Epithelial cell of proximal tubule (primary cell): Measurements from ENCODE around the gene TXK. TPM values are rescaled to one million over a fixed set of nuclear protein-coding genes. Genes with fewer than 3 reads are reported as not detected.

Experiments
- DNase-seq: peaks from one replicate; pipeline ENCODE4 v3.0.0-alpha.2; 2011; ENCODE audit warnings: low read depth
- H3K4me3 ChIP-seq: 2 replicates; pipeline ENCODE4 v1.5.1; 2011; ENCODE audit warnings: low read depth, mild to moderate bottlenecking, low read length
- CTCF ChIP-seq: conservative IDR thresholded peaks from 2 replicates; pipeline ENCODE4 v1.5.1; 2012; ENCODE audit warnings: low read depth, mild to moderate bottlenecking, low read length
- total RNA-seq: library from RNA; depleted of rRNA; stranded (reverse); fragments of >200 nt; gene quantifications from 2 replicates; pipeline ENCODE4 v1.2.3, GENCODE V29; 2015

The TXK gene
- total RNA-seq: 1.3 and 2.0 TPM in 2 replicates

GRCh38 chr4:48134081-48134480 is at the start of gene TXK:
TXK (minus strand) TSS chr4:48134250; CDS start chr4:48134170, 80 bp downstream.
- H3K4me3 ChIP-seq: no peak within 1 kb of the TSS
- DNase-seq: no peak
- no peak for TF ChIP-seq CTCF

GRCh38 chr4:48180234-48180633 is 46.2 kb upstream of the TXK start:
- TF ChIP-seq CTCF: no peak
- DNase-seq: no peak
- H3K4me3 ChIP-seq: no peak overlapping the region

DNA sequence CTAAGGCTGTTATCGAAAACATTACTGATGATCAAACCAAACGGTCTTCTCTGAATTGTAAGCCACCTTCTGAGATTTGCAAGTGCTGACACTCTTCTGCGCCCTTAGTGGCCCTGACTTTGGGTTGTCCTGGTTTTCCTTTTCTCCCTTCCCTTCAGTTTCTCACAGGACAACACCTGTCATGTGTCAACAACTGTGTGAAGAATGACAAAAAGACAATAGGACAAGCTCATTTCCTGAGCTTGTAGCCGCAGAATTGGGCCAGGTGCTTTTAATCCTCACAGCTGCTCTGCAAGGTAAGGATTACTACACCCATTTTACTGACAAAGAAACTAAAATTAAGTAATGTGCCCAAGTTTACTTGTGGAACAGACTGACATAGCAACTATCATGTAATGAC is 44.9 kb upstream of the TXK start:
- H3K4me3 ChIP-seq: no peak overlapping the region
- no peak for DNase-seq
- no peak for TF ChIP-seq CTCF

GRCh38 chr4:48175806-48176205 is 41.8 kb upstream of the TXK start:
- DNase-seq: no peak
- no peak overlapping the region for H3K4me3 ChIP-seq
- no peak for TF ChIP-seq CTCF

DNA sequence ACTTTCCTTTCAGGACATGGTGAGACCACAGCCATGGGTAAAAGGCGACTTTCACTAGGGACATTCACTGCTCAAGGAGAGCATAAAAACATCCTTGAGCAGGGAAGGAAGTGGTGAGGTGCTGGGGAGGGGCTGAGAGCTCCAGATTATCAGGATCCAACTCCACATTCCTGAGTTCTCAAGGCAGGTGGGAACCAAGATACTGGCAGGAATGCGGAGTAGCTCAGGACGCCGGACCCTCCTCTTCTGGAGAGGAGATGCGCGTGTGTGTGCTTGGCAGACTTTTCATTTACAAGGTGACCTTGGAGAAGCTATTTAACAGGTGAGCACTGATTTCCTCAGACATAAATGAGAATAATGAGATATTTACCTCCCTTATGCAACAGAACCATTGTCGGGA is 41.3 kb upstream of the TXK start:
- H3K4me3 ChIP-seq: no peak overlapping the region
- no peak for TF ChIP-seq CTCF
- DNase-seq: no peak

DNA sequence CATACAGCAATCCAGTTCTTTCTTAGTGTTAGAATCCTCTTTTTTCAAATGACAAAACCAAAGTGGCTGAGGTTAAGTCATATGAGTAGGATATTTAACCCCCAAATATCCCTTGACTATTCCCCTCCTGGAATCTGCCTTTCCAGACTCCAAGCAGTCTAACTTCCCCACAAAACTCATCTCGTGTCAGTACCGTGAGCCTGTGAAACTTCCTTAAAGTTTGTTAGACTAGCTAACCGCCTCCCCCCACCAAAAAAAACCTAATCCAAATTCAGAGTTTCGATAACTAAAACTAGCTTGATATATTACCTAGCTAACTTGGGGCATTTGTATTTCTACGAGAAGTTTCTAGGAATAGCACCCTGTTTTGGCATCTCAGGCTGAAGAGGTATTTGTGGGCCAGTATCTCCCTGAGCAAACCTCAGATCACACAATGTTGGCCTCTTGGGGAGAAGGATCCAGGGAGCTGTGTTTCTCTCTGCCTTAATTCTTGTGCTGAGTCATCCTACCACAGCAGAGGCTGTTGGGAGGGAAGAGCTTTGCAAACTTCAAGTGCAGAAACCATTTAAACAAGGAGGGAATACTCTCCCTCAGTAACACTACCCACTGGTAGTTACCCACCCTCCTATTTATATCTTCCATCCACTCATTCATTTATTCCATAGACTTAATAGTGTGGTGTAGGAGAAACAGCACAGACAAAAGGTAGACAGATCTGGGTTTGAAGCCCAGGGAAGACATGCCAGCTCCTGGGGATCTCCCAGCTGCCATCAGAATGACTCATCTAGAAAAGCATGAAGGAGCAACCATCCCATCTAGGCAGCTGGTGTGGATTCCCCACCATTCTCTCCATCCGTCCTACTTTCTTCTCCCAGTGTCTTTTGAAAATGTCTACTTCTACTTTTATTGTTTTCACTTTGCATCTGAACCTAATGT is 39.3 kb upstream of the TXK start:
- DNase-seq: peak; percentile 85
- H3K4me3 ChIP-seq: no peak overlapping the region
- TF ChIP-seq CTCF: no peak

DNA sequence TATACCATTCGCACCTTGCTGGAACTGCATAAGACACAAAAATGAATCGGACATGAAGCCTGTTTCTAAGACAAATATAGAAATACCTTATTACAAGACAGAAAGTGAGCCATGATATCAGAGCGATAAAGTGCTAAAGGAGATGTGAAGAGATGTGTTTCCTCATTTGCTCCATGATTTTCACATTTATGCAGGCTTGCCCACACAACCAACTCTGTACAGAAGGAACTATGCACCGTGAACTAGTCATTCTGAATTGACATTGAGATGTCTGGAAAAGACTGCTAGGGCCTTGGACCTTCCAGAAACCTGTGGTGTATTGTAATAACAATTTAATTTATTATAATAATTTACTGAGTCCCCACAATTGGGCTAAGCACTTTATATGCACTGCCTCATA is 38.6 kb upstream of the TXK start:
- no peak for TF ChIP-seq CTCF
- no peak overlapping the region for H3K4me3 ChIP-seq
- DNase-seq: no peak
